Pancreas (tissue), 10 donors: Measurements from ENCODE around the gene AZU1. TPM values are rescaled to one million over a fixed set of nuclear protein-coding genes. Genes with fewer than 3 reads are reported as not detected.
A peak's percentile ranks its signal among the peaks of the same experiment; 100 is the strongest.

Source experiments
- ATAC-seq, 4 donors: fragments of 200-7000 bp; cut with Tn5 transposase; one replicate each; pipeline versions ENCODE4 v1.8.0 to v1.9.1; 2020; ENCODE audit warnings: mild to moderate bottlenecking in 4 of 4, moderate library complexity in 4 of 4
- DNase-seq, 6 donors: peaks; one replicate each; pipeline ENCODE4 v3.0.0-alpha.2; 2020
- FAIRE-seq: peaks from 2 replicates; lab custom pipeline; 2012; peaks lifted over from hg19 to GRCh38; lab: Jason Lieb, UNC
- H3K27ac ChIP-seq, 4 donors: fragments of 200-600 bp; sonication (generic); 1 replicate in 3 of 4; 2 replicates in 1 of 4; pipeline versions ENCODE4 v1.5.0 to v1.8.0; 2020
- H3K27me3 ChIP-seq, 4 donors: fragments of 200-600 bp; one replicate each; pipeline ENCODE4 v1.8.0; 2021
- H3K36me3 ChIP-seq, 3 donors: fragments of 200-600 bp; sonication (generic) in 1 of 3; one replicate each; pipeline versions ENCODE4 v1.5.0 to v1.8.0; 2020 to 2021
- H3K4me1 ChIP-seq, 3 donors: fragments of 200-600 bp; one replicate each; pipeline ENCODE4 v1.8.0; 2021
- H3K4me3 ChIP-seq, 4 donors: fragments of 200-600 bp; sonication (generic) in 2 of 4; one replicate each; pipeline versions ENCODE4 v1.5.0 to v1.8.0; 2020 to 2021
- H3K9me3 ChIP-seq, 4 donors: fragments of 200-600 bp; one replicate each; pipeline ENCODE4 v1.8.0; 2021
- WGBS, 2 donors: extraction: QIAGEN DNeasy Blood & Tissue Kit; methylation state at CpG; one replicate each; pipeline ENCODE4 v1.1.7; 2013; 5-methylcytosine and 5-hydroxymethylcytosine counted together
- intact Hi-C, 3 donors: fragments of 100-400 bp; cut with DNase I; formaldehyde crosslinking; loops; one replicate each; pipeline versions ENCODE4 v1.11.1 to v1.14.2; 2022
- polyA plus RNA-seq, 2 donors: library from polyadenylated mRNA; stranded (reverse); fragments of 200-250 nt; gene quantifications; one replicate each; pipeline ENCODE4 v1.2.3, GENCODE V29; 2013
- total RNA-seq, 6 donors: library from RNA; stranded (reverse); fragmentation: NEBNext Ultra II Directional in 4 of 6; extraction: Animal tissue kit (Norgen Biotek cat#: 25700) in 4 of 6; gene quantifications; one replicate each; pipeline versions ENCODE4 v1.2.1 to v1.2.4, GENCODE V29; 2021 to 2023
- TF ChIP-seq, protein P1 (sequence below), 4 donors: fragments of 200-600 bp; sonication (generic) in 3 of 4; IDR thresholded peaks; one replicate each; pipeline versions ENCODE4 v1.5.0 to v1.8.0; 2021; ENCODE audit warnings: antibody characterized with exemption in 4 of 4
- donor health status: healthy with polysubstance abuse.
- donor health status: DM: no; HTN: no; CAD: no; lungs with moderate emphysema.
- donor health status: DM: no; HTN: no; CAD: no.
- donor health status: control.
- donor health status: control.
- donor health status: Bipolar disorder and iron deficiency.
- donor health status: DM: yes; HTN: yes; CAD: no.
- donor health status: DM: no; HTN: no; CAD: no.
- donor health status: DM: no; HTN: no; CAD: no.
- donor health status: DM: yes; HTN: yes; CAD: no.

The AZU1 gene
- total and polyA plus RNA-seq, 8 donors: 0.35 TPM; not detected in 7

DNA sequence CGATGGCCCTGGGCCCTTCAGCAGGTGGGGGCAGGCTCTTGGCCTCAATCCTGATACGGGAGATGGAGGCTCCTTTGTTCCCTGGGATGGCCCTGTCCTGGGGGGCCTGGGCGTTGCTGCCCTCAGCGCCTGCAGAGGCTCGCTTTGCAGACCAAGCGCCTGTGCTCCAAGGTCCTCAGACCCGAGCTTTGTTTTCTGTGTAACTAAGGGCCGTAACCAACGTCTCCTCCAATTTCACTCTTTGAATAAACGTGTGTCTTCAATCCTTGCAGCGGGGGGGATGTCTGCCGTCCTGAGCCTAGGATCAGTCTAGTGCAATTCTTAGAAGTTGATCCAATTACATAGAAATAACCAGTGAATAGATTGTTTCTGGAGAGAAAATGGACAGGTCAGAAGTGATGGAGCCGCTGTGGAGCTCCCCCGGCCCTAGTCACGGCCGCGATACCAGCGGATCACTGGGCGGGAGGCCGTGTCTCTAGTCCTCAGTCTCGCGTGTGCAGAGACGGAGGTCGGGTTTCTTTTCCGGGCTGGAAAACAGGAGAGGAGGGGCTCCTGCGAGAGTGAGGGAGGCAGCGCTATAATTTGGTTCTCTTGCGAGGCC is 25.0 kb upstream of the AZU1 start:
- Histone ChIP-seq H3K4me3 (peak overlapping the region in 1 of 4 donors; percentile 17), H3K9me3 (no peaks in the 10 kb centered on the region), H3K4me1 (peaks cover 30 to 34% (median 30%) of the 10 kb centered on the region in 3 donors), H3K36me3 (peaks cover 9 to 38% (median 38%) of the 10 kb centered on the region in 3 donors), H3K27me3 (no peaks in the 10 kb centered on the region), H3K27ac (no peak overlapping the region)
- TF ChIP-seq, protein P1, sequence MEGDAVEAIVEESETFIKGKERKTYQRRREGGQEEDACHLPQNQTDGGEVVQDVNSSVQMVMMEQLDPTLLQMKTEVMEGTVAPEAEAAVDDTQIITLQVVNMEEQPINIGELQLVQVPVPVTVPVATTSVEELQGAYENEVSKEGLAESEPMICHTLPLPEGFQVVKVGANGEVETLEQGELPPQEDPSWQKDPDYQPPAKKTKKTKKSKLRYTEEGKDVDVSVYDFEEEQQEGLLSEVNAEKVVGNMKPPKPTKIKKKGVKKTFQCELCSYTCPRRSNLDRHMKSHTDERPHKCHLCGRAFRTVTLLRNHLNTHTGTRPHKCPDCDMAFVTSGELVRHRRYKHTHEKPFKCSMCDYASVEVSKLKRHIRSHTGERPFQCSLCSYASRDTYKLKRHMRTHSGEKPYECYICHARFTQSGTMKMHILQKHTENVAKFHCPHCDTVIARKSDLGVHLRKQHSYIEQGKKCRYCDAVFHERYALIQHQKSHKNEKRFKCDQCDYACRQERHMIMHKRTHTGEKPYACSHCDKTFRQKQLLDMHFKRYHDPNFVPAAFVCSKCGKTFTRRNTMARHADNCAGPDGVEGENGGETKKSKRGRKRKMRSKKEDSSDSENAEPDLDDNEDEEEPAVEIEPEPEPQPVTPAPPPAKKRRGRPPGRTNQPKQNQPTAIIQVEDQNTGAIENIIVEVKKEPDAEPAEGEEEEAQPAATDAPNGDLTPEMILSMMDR (IDR thresholded peaks at IDR 0.05): no peak
- DNase-seq: peak in 1 of 6 donors; percentile 32
- WGBS, 2 donors: 72 to 75% methylated on average over 28 of the region's 28 CpGs
- no peak for FAIRE-seq
- intact Hi-C loops: no loop called here
- ATAC-seq: no peak

DNA sequence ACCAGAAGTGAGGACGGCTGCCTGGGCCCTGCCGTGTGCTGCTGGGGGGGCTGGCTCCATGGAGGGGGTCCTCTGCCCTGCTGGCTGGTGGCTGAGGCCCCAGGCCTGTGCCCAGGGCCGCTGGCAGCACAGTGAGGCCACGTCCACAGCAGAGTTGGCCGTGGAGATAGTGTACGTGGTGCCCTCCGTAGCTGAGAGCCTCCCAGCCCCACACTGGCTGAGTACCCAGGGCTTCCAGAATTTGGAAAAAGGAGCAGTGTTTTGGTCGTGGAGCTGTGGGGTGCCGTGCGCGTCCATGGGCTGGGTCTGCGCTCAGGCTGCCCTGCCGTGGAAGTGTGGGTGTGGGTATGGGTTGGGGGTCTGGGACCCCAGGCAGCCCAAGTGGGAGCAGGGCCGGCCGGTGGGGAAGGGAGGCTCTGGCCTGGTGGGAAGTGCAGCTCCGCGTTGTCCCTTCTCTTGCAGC is 24.5 kb upstream of the AZU1 start:
- no peak for ATAC-seq
- 85 to 91% methylated on average over 17 of the region's 17 CpGs for WGBS, 2 donors
- TF ChIP-seq, protein P1 (IDR thresholded peaks at IDR 0.05): no peak
- no peaks in the 10 kb centered on the region for H3K27me3 ChIP-seq
- H3K27ac ChIP-seq: no peak overlapping the region
- H3K4me3 ChIP-seq: peak overlapping the region in 1 of 4 donors; percentile 17
- H3K4me1 ChIP-seq: peaks cover 30 to 34% (median 30%) of the 10 kb centered on the region in 3 donors
- H3K9me3 ChIP-seq: no peaks in the 10 kb centered on the region
- no peak for DNase-seq
- intact Hi-C loops: no loop called here
- H3K36me3 ChIP-seq: peaks cover 9 to 44% (median 44%) of the 10 kb centered on the region in 3 donors
- no peak for FAIRE-seq

DNA sequence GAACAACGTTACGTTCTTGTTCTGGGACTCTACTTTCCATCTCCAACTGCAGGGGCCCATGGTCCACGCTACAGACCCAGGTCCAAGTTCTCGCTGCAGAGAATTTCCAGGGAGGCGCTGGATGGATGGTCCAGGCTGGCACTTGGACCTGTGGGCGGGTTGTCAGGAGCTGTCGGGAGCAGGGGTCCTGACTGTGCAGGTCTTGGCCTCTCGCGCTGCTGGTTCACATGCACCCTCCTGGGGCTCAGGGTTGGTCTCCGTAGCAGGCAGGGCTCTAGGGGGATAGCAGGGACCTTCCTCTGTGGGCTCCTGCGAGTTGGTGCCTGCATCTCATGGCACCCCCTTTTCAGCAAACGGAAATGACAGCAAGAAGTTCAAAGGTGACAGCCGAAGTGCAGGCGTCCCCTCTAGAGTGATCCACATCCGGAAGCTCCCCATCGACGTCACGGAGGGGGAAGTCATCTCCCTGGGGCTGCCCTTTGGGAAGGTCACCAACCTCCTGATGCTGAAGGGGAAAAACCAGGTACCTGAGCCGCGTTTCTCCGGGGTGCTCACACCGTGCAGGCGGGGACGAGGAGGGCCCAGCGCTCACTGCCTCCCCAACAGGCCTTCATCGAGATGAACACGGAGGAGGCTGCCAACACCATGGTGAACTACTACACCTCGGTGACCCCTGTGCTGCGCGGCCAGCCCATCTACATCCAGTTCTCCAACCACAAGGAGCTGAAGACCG is 23.8 kb upstream of the AZU1 start:
- peak in 1 of 6 donors; percentile 41 for DNase-seq
- H3K4me3 ChIP-seq: no peak overlapping the region

DNA sequence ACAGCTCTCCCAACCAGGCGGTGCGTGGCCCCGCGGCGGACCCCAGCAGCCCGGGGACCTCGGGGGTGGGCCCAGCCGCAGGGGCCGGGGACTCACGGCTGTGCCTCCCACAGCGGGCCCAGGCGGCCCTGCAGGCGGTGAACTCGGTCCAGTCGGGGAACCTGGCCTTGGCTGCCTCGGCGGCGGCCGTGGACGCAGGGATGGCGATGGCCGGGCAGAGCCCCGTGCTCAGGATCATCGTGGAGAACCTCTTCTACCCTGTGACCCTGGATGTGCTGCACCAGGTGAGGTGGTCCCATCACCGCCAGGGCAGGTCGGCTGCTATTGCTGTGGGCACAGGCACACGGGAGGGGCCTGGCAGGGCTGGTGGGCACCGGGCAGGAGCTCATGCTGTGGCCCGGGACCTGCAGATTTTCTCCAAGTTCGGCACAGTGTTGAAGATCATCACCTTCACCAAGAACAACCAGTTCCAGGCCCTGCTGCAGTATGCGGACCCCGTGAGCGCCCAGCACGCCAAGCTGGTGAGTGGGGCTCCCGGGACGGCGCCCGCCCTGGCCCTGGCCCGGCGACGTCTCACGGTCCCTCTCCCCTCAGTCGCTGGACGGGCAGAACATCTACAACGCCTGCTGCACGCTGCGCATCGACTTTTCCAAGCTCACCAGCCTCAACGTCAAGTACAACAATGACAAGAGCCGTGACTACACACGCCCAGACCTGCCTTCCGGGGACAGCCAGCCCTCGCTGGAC is 23.0 kb upstream of the AZU1 start:
- TF ChIP-seq, protein P1 (IDR thresholded peaks at IDR 0.05): no peak
- intact Hi-C loops: no loop called here
- ATAC-seq (no peak), DNase-seq (peak in 1 of 6 donors; percentile 36), FAIRE-seq (no peak)
- no peak overlapping the region for H3K4me3 ChIP-seq
- H3K9me3 ChIP-seq: no peaks in the 10 kb centered on the region
- no peaks in the 10 kb centered on the region for H3K27me3 ChIP-seq
- H3K36me3 ChIP-seq: peaks cover 9 to 58% (median 56%) of the 10 kb centered on the region in 3 donors
- H3K27ac ChIP-seq: no peak overlapping the region
- peaks cover 25 to 31% (median 26%) of the 10 kb centered on the region in 3 donors for H3K4me1 ChIP-seq
- 92 to 95% methylated on average over 50 to 53 of the region's 53 CpGs for WGBS, 2 donors

More for the DNA sequence above, 23.8 kb upstream of the AZU1 start:
- Histone ChIP-seq H3K36me3 (peaks cover 9 to 51% (median 49%) of the 10 kb centered on the region in 3 donors), H3K27me3 (no peaks in the 10 kb centered on the region), H3K9me3 (no peaks in the 10 kb centered on the region), H3K27ac (no peak overlapping the region), H3K4me1 (peaks cover 30 to 34% (median 30%) of the 10 kb centered on the region in 3 donors)
- WGBS, 2 donors: 85 to 86% methylated on average over 28 to 31 of the region's 31 CpGs
- intact Hi-C loops: no loop called here
- ATAC-seq (no peak), FAIRE-seq (no peak)
- TF ChIP-seq, protein P1 (IDR thresholded peaks at IDR 0.05): no peak
